Airway epithelial cell (primary cell): Measurements from ENCODE around the gene MAGEL2. TPM values are rescaled to one million over a fixed set of nuclear protein-coding genes. Genes with fewer than 3 reads are reported as not detected.

Experiments used
- total RNA-seq: library from RNA; depleted of rRNA; stranded (reverse); fragments of >200 nt; gene quantifications from 2 replicates; pipeline ENCODE4 v1.2.3, GENCODE V29; 2015

The MAGEL2 gene
- total RNA-seq: not detected in 2 replicates

DNA sequence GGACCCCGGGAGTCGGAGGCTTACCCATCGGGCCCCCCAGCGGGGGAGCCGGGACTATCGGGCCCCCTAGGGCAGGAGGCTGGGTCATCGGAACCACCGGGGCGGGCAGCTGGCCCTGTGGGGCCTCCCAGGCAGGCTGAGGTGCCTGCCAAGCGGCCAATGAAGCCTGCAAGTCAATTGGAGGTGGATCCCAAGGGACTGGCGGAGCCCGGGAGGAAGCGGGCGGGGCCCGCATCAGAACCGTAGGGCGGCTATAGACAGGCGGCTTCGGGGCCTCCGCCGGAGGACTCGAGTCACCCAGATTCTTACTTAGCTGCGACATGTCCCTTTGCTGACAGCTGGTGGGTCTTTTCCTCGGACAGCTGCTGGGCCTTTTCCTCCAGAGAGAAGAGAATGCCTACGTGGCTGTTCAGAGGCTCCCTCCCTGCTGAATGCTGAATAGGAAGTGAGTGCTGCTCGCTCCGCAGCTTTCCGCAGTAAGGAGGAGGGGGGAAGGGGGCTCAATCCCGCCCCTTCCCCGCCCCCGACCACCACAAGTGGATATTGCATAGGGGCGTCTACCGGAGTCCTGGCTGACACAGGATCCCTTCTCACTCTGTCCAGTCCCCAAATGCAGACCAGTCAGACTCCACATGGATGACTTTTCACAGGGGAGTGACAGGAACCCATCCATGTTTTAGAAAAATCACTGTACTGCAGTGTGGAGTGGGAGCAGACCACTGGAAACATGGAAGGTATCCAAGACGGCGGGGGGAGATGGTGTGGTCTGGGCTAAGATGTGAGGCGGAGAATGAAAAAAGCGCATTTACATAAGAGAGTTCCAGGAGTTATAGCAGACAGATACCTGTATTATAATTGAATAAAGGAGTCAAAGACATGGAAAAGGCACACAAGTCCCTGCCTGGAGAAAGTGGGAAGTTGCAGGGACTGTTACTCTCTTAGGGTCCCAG is at the start of gene MAGEL2:
Gene MAGEL2, minus strand, starts transcription at position 447 of the 950 bp plus-strand sequence. Its CDS starts 125 bp downstream, at position 322.

DNA sequence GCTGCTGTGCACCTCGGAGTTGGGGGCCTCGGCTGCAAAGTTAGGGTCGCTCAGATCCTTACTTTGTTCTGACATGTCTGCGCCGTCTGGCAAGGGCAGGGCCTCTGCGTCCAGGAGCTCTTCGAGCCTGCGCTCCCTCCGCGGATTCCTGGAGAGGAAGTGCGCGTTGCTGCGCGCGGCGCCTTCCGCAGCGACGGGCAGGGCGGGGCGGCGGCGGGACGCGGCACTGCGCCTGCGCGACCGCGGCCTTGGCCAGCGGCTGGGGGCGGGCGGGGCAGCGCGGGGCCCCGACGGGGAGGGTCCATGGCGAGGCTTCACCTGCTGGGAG is 39.4 kb upstream of the MAGEL2 start, which contains the start of gene NDN:
Gene NDN, minus strand, starts transcription at position 163 of the 328 bp plus-strand sequence. Its CDS starts 88 bp downstream, at position 75.

Other genes with a start within 250 kb of the MAGEL2 start
- gene GOLGA6L2, start 200.6 kb downstream of the MAGEL2 start, total RNA-seq: not detected in 2 replicates
- 0.07 and 0.14 TPM in 2 replicates for gene MKRN3, start 82.2 kb downstream of the MAGEL2 start, total RNA-seq
- 59.8 and 62.1 TPM in 2 replicates for gene NDN, start 39.4 kb upstream of the MAGEL2 start, total RNA-seq